KBM-7 (cell line): Measurements from ENCODE around the gene STARD9.
A peak's percentile ranks its signal among the peaks of the same experiment; 100 is the strongest.

ENCODE experiments used
- DNase-seq: peaks from one replicate; pipeline ENCODE4 v3.0.0-alpha.2; 2015
- in situ Hi-C: fragments of 300-500 bp; cut with MboI; formaldehyde crosslinking; loops from 2 replicates; pipeline ENCODE4 v1.14.3; 2020; ENCODE audit warnings: low sequenced_read_pairs, low pct_unique_long_range_greater_than_20kb, mixed read lengths

Gene STARD9

GRCh38 chr15:42719043-42719442 lies 143.6 kb downstream of the STARD9 start:
- in situ Hi-C loops: no loop called here

GRCh38 chr15:42720071-42720470 lies 144.7 kb downstream of the STARD9 start:
- no peak for DNase-seq
- in situ Hi-C loops: no loop called here

More at GRCh38 chr15:42719043-42719442, 143.6 kb downstream of the STARD9 start:
- DNase-seq: no peak

GRCh38 chr15:42721016-42721415 lies 145.6 kb downstream of the STARD9 start:
- no peak for DNase-seq
- in situ Hi-C loops: no loop called here

GRCh38 chr15:42721916-42722315 lies 146.5 kb downstream of the STARD9 start:
- in situ Hi-C loops: no loop called here

GRCh38 chr15:42723068-42723467 lies 147.7 kb downstream of the STARD9 start:
- in situ Hi-C loops: no loop called here
- DNase-seq: peak; percentile 14

More at GRCh38 chr15:42721916-42722315, 146.5 kb downstream of the STARD9 start:
- DNase-seq: no peak

GRCh38 chr15:42724276-42724675 lies 148.9 kb downstream of the STARD9 start:
- in situ Hi-C loops: no loop called here

GRCh38 chr15:42725331-42725903 lies 150.0 kb downstream of the STARD9 start:
- no peak for DNase-seq
- in situ Hi-C loops: loop anchor here (25.0 kb wide), 1 partner anchor 187 kb away; the partner anchor contains the start of gene TTBK2

More at GRCh38 chr15:42724276-42724675, 148.9 kb downstream of the STARD9 start:
- DNase-seq: no peak

GRCh38 chr15:42726114-42726513 lies 150.7 kb downstream of the STARD9 start:
- in situ Hi-C loops: loop anchor here (25.0 kb wide), 1 partner anchor 186 kb away; the partner anchor contains the start of gene TTBK2
- DNase-seq: no peak

- DNase-seq: no peak
- in situ Hi-C loops: loop anchor here (25.0 kb wide), 1 partner anchor 184 kb away; the partner anchor contains the start of gene TTBK2
Measured at GRCh38 chr15:42727750-42728381, 152.5 kb downstream of the STARD9 start.

- in situ Hi-C loops: loop anchor here (25.0 kb wide), 1 partner anchor 184 kb away; the partner anchor contains the start of gene TTBK2
- no peak for DNase-seq
Measured at GRCh38 chr15:42728560-42728959, 153.2 kb downstream of the STARD9 start.

GRCh38 chr15:42728972-42729371 lies 153.6 kb downstream of the STARD9 start:
- in situ Hi-C loops: loop anchor here (25.0 kb wide), 1 partner anchor 183 kb away; the partner anchor contains the start of gene TTBK2
- DNase-seq: no peak

GRCh38 chr15:42729409-42729808 lies 154.0 kb downstream of the STARD9 start:
- in situ Hi-C loops: loop anchor here (25.0 kb wide), 1 partner anchor 183 kb away; the partner anchor contains the start of gene TTBK2
- no peak for DNase-seq

GRCh38 chr15:42730135-42730534 lies 154.7 kb downstream of the STARD9 start:
- DNase-seq: peak; percentile 67
- in situ Hi-C loops: loop anchor here (25.0 kb wide), 1 partner anchor 182 kb away; the partner anchor contains the start of gene TTBK2

- DNase-seq: no peak
- in situ Hi-C loops: loop anchor here (25.0 kb wide), 1 partner anchor 182 kb away; the partner anchor contains the start of gene TTBK2
Measured at GRCh38 chr15:42730536-42730935, 155.1 kb downstream of the STARD9 start.

- no peak for DNase-seq
- in situ Hi-C loops: loop anchor here (25.0 kb wide), 1 partner anchor 181 kb away; the partner anchor contains the start of gene TTBK2
Measured at GRCh38 chr15:42731461-42731860, 156.1 kb downstream of the STARD9 start.

- in situ Hi-C loops: loop anchor here (25.0 kb wide), 1 partner anchor 180 kb away; the partner anchor contains the start of gene TTBK2
- DNase-seq: no peak
Measured at GRCh38 chr15:42732095-42732827, 156.9 kb downstream of the STARD9 start.

GRCh38 chr15:42733027-42733426 lies 157.6 kb downstream of the STARD9 start:
- DNase-seq: no peak
- in situ Hi-C loops: loop anchor here (25.0 kb wide), 1 partner anchor 179 kb away; the partner anchor contains the start of gene TTBK2

- in situ Hi-C loops: loop anchor here (25.0 kb wide), 1 partner anchor 178 kb away; the partner anchor contains the start of gene TTBK2
- DNase-seq: no peak
Measured at GRCh38 chr15:42734076-42734672, 158.8 kb downstream of the STARD9 start.
